ENCODE data around the gene RBM33.

DNA sequence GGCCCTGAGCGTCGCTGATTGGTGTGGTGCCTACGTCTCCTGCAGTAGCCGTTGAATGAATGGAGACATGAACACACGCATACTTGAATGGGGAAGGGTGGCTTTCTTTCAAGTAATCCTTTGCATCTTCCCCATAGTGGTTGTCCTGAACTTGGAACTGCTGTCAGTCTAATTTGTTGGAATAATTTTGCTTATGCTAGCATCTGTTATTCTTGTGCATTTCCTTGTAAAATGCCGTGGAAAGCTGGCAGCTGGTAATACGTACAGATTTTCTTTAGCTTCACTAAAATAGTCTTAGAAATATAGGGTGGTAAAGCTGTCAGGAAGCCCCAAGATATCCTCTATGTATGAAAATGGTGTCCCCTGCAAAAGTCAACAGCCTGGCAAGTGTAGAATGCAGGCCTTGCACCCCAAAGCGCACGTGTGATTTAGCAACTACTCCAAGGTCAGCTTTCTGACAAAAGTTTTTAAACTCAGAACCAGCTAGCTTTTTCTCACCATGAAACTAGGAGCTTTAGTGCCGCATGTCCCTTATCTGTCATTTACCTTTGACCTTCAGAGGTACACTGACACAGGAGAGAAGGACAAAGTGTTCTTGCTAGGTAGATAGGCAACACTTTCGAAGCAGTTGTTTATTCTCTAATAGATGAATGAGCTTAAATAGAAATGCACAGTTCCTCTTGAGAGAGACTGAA is 70.8 kb downstream of the RBM33 start:
- no peak for TF ChIP-seq EZH2 (IDR thresholded peaks at IDR 0.05; ENCODE audit: insufficient read depth, poor library complexity, severe bottlenecking)
- TF ChIP-seq EZH2phosphoT487 (IDR thresholded peaks at IDR 0.05; ENCODE audit: insufficient read depth, low read depth), result no peak
